Activated T-cell treated with anti-CD3 and anti-CD28 coated beads, Interleukin-2, amount 50 U/mL, for 4 hours (primary cell): ENCODE measurements around the gene QDPR. TPM values are rescaled to one million over a fixed set of nuclear protein-coding genes. Genes with fewer than 3 reads are reported as not detected.

ENCODE experiments used
- ATAC-seq, 2 donors: fragments of 200-7000 bp; cut with Tn5 transposase; one replicate each; pipeline ENCODE4 v1.10.0; 2021
- DNase-seq: peaks from one replicate; pipeline ENCODE4 v3.0.0-alpha.2; 2020
- H3K27me3 Mint-ChIP-seq: one replicate; pipeline ENCODE4 v1.8.0; 2021; ENCODE audit warnings: low read depth, mixed read lengths
- H3K36me3 Mint-ChIP-seq: one replicate; pipeline ENCODE4 v1.8.0; 2022; ENCODE audit warnings: mixed read lengths; ENCODE audit not compliant: insufficient read depth
- H3K4me1 Mint-ChIP-seq: one replicate; pipeline ENCODE4 v1.8.0; 2021; ENCODE audit warnings: low read depth, mixed read lengths
- H3K4me3 Mint-ChIP-seq: one replicate; pipeline ENCODE4 v1.8.0; 2021; ENCODE audit warnings: mild to moderate bottlenecking, moderate library complexity, mixed read lengths
- H3K9me3 Mint-ChIP-seq: one replicate; pipeline ENCODE4 v1.8.0; 2021; ENCODE audit warnings: mixed read lengths
- total RNA-seq, 3 donors: library from RNA; stranded (reverse); gene quantifications; one replicate each; pipeline ENCODE4 v1.2.1, GENCODE V29; 2021

The QDPR gene
- 10 to 100 TPM; 46.7 to 52.9 (median 52.8) TPM for total RNA-seq

- peak; percentile 96 to 97 for ATAC-seq
- peaks cover 10% of the 10 kb centered on the region for H3K27me3 Mint-ChIP-seq
- peak within 1 kb of the TSS; percentile 99 for H3K4me3 Mint-ChIP-seq
- peak; percentile 67 for DNase-seq
- peaks cover 5% of the 10 kb centered on the region for H3K36me3 Mint-ChIP-seq
- peaks cover 24% of the 10 kb centered on the region for H3K4me1 Mint-ChIP-seq
- no peaks in the 10 kb centered on the region for H3K9me3 Mint-ChIP-seq
Measured at GRCh38 chr4:17511950-17512795, at the start of gene QDPR. QDPR (minus strand) TSS chr4:17512090; CDS start chr4:17512054, 36 bp downstream.

- DNase-seq (no peak), ATAC-seq (no peak)
- no peaks in the 10 kb centered on the region for H3K4me1 Mint-ChIP-seq
- no peak overlapping the region for H3K4me3 Mint-ChIP-seq
- H3K9me3 Mint-ChIP-seq: no peaks in the 10 kb centered on the region
- H3K27me3 Mint-ChIP-seq: peaks cover 3% of the 10 kb centered on the region
- no peaks in the 10 kb centered on the region for H3K36me3 Mint-ChIP-seq
Measured at GRCh38 chr4:17561195-17561909, 49.5 kb upstream of the QDPR start.

GRCh38 chr4:17560065-17560673 is 48.3 kb upstream of the QDPR start:
- Mint-ChIP-seq H3K4me3 (no peak overlapping the region), H3K9me3 (no peaks in the 10 kb centered on the region), H3K27me3 (peaks cover 5% of the 10 kb centered on the region), H3K4me1 (no peaks in the 10 kb centered on the region), H3K36me3 (no peaks in the 10 kb centered on the region)
- DNase-seq: no peak
- no peak for ATAC-seq

- Mint-ChIP-seq H3K36me3 (no peaks in the 10 kb centered on the region), H3K27me3 (peaks cover 9% of the 10 kb centered on the region), H3K4me3 (no peak overlapping the region), H3K4me1 (no peaks in the 10 kb centered on the region), H3K9me3 (no peaks in the 10 kb centered on the region)
- ATAC-seq: no peak
- DNase-seq: no peak
Measured at GRCh38 chr4:17559709-17560048, 47.8 kb upstream of the QDPR start.

GRCh38 chr4:17558941-17559708 is 47.2 kb upstream of the QDPR start:
- Mint-ChIP-seq H3K9me3 (no peaks in the 10 kb centered on the region), H3K4me3 (no peak overlapping the region), H3K27me3 (peaks cover 11% of the 10 kb centered on the region), H3K36me3 (no peaks in the 10 kb centered on the region), H3K4me1 (no peaks in the 10 kb centered on the region)
- no peak for DNase-seq
- ATAC-seq: no peak

- no peak for ATAC-seq
- Mint-ChIP-seq H3K9me3 (no peaks in the 10 kb centered on the region), H3K4me1 (no peaks in the 10 kb centered on the region), H3K4me3 (no peak overlapping the region), H3K27me3 (peaks cover 11% of the 10 kb centered on the region), H3K36me3 (no peaks in the 10 kb centered on the region)
- DNase-seq: no peak
Measured at GRCh38 chr4:17557880-17558279, 46.0 kb upstream of the QDPR start.

GRCh38 chr4:17556498-17556897 is 44.6 kb upstream of the QDPR start:
- Mint-ChIP-seq H3K9me3 (no peaks in the 10 kb centered on the region), H3K4me3 (no peak overlapping the region), H3K27me3 (peaks cover 11% of the 10 kb centered on the region), H3K36me3 (no peaks in the 10 kb centered on the region), H3K4me1 (no peaks in the 10 kb centered on the region)
- no peak for DNase-seq
- no peak for ATAC-seq

GRCh38 chr4:17554568-17554967 is 42.7 kb upstream of the QDPR start:
- no peak for ATAC-seq

GRCh38 chr4:17552427-17552826 is 40.5 kb upstream of the QDPR start:
- no peaks in the 10 kb centered on the region for H3K36me3 Mint-ChIP-seq
- ATAC-seq: no peak
- DNase-seq: no peak
- H3K9me3 Mint-ChIP-seq: no peaks in the 10 kb centered on the region
- H3K27me3 Mint-ChIP-seq: peaks cover 13% of the 10 kb centered on the region
- H3K4me3 Mint-ChIP-seq: no peak overlapping the region
- no peaks in the 10 kb centered on the region for H3K4me1 Mint-ChIP-seq

More at GRCh38 chr4:17554568-17554967, 42.7 kb upstream of the QDPR start:
- H3K36me3 Mint-ChIP-seq: no peaks in the 10 kb centered on the region
- H3K27me3 Mint-ChIP-seq: peaks cover 13% of the 10 kb centered on the region
- H3K9me3 Mint-ChIP-seq: no peaks in the 10 kb centered on the region
- H3K4me3 Mint-ChIP-seq: no peak overlapping the region
- no peak for DNase-seq
- H3K4me1 Mint-ChIP-seq: no peaks in the 10 kb centered on the region

GRCh38 chr4:17550549-17550948 is 38.7 kb upstream of the QDPR start:
- DNase-seq (no peak), ATAC-seq (no peak)
- H3K4me3 Mint-ChIP-seq: no peak overlapping the region
- H3K27me3 Mint-ChIP-seq: peaks cover 8% of the 10 kb centered on the region
- no peaks in the 10 kb centered on the region for H3K4me1 Mint-ChIP-seq
- H3K36me3 Mint-ChIP-seq: no peaks in the 10 kb centered on the region
- H3K9me3 Mint-ChIP-seq: no peaks in the 10 kb centered on the region

- Mint-ChIP-seq H3K4me1 (no peaks in the 10 kb centered on the region), H3K36me3 (no peaks in the 10 kb centered on the region), H3K27me3 (peaks cover 17% of the 10 kb centered on the region), H3K4me3 (no peak overlapping the region), H3K9me3 (no peaks in the 10 kb centered on the region)
- DNase-seq (no peak), ATAC-seq (no peak)
Measured at GRCh38 chr4:17546678-17547077, 34.8 kb upstream of the QDPR start.

GRCh38 chr4:17546222-17546621 is 34.3 kb upstream of the QDPR start:
- DNase-seq (no peak), ATAC-seq (no peak)
- H3K9me3 Mint-ChIP-seq: no peaks in the 10 kb centered on the region
- no peak overlapping the region for H3K4me3 Mint-ChIP-seq
- H3K27me3 Mint-ChIP-seq: peaks cover 17% of the 10 kb centered on the region
- no peaks in the 10 kb centered on the region for H3K36me3 Mint-ChIP-seq
- no peaks in the 10 kb centered on the region for H3K4me1 Mint-ChIP-seq

- H3K4me1 Mint-ChIP-seq: no peaks in the 10 kb centered on the region
- no peak for DNase-seq
- no peak for ATAC-seq
- peaks cover 17% of the 10 kb centered on the region for H3K27me3 Mint-ChIP-seq
- no peak overlapping the region for H3K4me3 Mint-ChIP-seq
- H3K9me3 Mint-ChIP-seq: no peaks in the 10 kb centered on the region
- no peaks in the 10 kb centered on the region for H3K36me3 Mint-ChIP-seq
Measured at GRCh38 chr4:17545374-17546140, 33.7 kb upstream of the QDPR start.
